ENCODE data around the gene BLOC1S1. TPM values are rescaled to one million over a fixed set of nuclear protein-coding genes. Genes with fewer than 3 reads are reported as not detected.

Gene BLOC1S1
- total RNA-seq, 2 experiments from 2014 or later, result 79.0 to 84.6 TPM

- Mint-ChIP-seq H3K9me3 (no peaks in the 10 kb centered on the region), H3K4me3 (peak overlapping the region; percentile 86), H3K4me1 (ENCODE audit: low read depth) (peaks cover 30% of the 10 kb centered on the region), H3K36me3 (ENCODE audit: low read depth) (no peaks in the 10 kb centered on the region), H3K27ac (peak overlapping the region; percentile 44), H3K27me3 (no peaks in the 10 kb centered on the region)
- TF ChIP-seq CTCF (IDR thresholded peaks at IDR 0.05), result no peak
- ChIA-PET CTCF (interaction anchor here (0.5 to 2.0 kb wide), 7 partner anchors 14 to 385 kb away, joined by 3 to 8 read pairs (median 4); partner anchors contain the start of genes BLOC1S1, ESYT1 and PYM1), POLR2A (interaction anchor here (0.6 to 2.0 kb wide), 12 partner anchors 9 to 301 kb away, joined by 3 to 10 read pairs (median 3); partner anchors contain the start of genes BLOC1S1 and SARNP)
- intact Hi-C loops (cut with micrococcal nuclease), result no loop called here
- DNase-seq, result peak; percentile 67
- ATAC-seq, result peak; percentile 40
Measured at GRCh38 chr12:55743406-55744339, 27.8 kb downstream of the BLOC1S1 start.

- Mint-ChIP-seq H3K4me1 (ENCODE audit: low read depth) (peaks cover 28% of the 10 kb centered on the region), H3K27ac (peak overlapping the region; percentile 1), H3K4me3 (peak overlapping the region; percentile 86), H3K36me3 (ENCODE audit: low read depth) (peaks cover 4% of the 10 kb centered on the region), H3K27me3 (no peaks in the 10 kb centered on the region), H3K9me3 (no peaks in the 10 kb centered on the region)
- ChIA-PET POLR2A (interaction anchor here (0.9 to 2.0 kb wide), 10 partner anchors 8 to 300 kb away, joined by 3 to 10 read pairs (median 4); partner anchors contain the start of genes BLOC1S1 and SARNP), CTCF (interaction anchor here (0.5 to 2.0 kb wide), 9 partner anchors 10 to 384 kb away, joined by 3 to 8 read pairs (median 4); partner anchors contain the start of genes BLOC1S1, ESYT1 and PYM1)
- intact Hi-C loops (cut with micrococcal nuclease), result no loop called here
- no peak for TF ChIP-seq CTCF (IDR thresholded peaks at IDR 0.05)
- ATAC-seq (no peak), DNase-seq (no peak)
Measured at GRCh38 chr12:55744340-55745030, 28.6 kb downstream of the BLOC1S1 start.

- no peak for DNase-seq
- peak overlapping the region; percentile 86 for H3K4me3 Mint-ChIP-seq
- no peaks in the 10 kb centered on the region for H3K9me3 Mint-ChIP-seq
- no peak for ATAC-seq
- peaks cover 31% of the 10 kb centered on the region for H3K4me1 Mint-ChIP-seq (ENCODE audit: low read depth)
- no peaks in the 10 kb centered on the region for H3K27me3 Mint-ChIP-seq
- intact Hi-C loops (cut with micrococcal nuclease), result no loop called here
- H3K27ac Mint-ChIP-seq, result peak overlapping the region; percentile 23
- CTCF ChIA-PET, result interaction anchor here (0.7 to 4.3 kb wide), 3 partner anchors 7 to 11 kb away, joined by 3 to 39 read pairs (median 3); no protein-coding TSS in a partner anchor
- H3K36me3 Mint-ChIP-seq (ENCODE audit: low read depth), result peaks cover 7% of the 10 kb centered on the region
- POLR2A ChIA-PET, result interaction anchor here (0.6 to 1.9 kb wide), 9 partner anchors 11 to 72 kb away, joined by 3 to 6 read pairs (median 3); partner anchors contain the start of genes BLOC1S1 and SARNP
- TF ChIP-seq CTCF (IDR thresholded peaks at IDR 0.05), result no peak
Measured at GRCh38 chr12:55745361-55746173, 29.7 kb downstream of the BLOC1S1 start.

- intact Hi-C loops (cut with micrococcal nuclease), result no loop called here
- DNase-seq (no peak), ATAC-seq (no peak)
- Mint-ChIP-seq H3K4me3 (no peak overlapping the region), H3K27ac (peak overlapping the region; percentile 23), H3K4me1 (ENCODE audit: low read depth) (peaks cover 28% of the 10 kb centered on the region), H3K27me3 (no peaks in the 10 kb centered on the region), H3K9me3 (no peaks in the 10 kb centered on the region), H3K36me3 (ENCODE audit: low read depth) (peaks cover 10% of the 10 kb centered on the region)
- POLR2A ChIA-PET, result interaction anchor here (0.6 to 1.6 kb wide), 5 partner anchors 17 to 186 kb away, joined by 3 to 6 read pairs (median 3); partner anchors contain the start of gene SARNP
- TF ChIP-seq CTCF (IDR thresholded peaks at IDR 0.05), result no peak
- CTCF ChIA-PET, result interaction anchor here (0.7 to 4.3 kb wide), 2 partner anchors 8 to 10 kb away, joined by 3 to 39 read pairs; no protein-coding TSS in a partner anchor
Measured at GRCh38 chr12:55746174-55746912, 30.5 kb downstream of the BLOC1S1 start.
